SK-N-SH treated with all-trans-retinoic acid at 6 μM for 48 hours (cell line): ENCODE results near the gene SV2B.

Source experiments
- ATAC-seq: fragments of 200-7000 bp; cut with Tn5 transposase; 3 replicates; pipeline ENCODE4 v1.9.1; 2020; ENCODE audit warnings: mild to moderate bottlenecking, moderate library complexity
- ARNTL ChIP-seq: fragments of 450-650 bp; formaldehyde crosslinking; IDR thresholded peaks from 2 replicates; pipeline ENCODE4 v1.5.0; 2020; ENCODE audit warnings: low read depth, mild to moderate bottlenecking, moderate library complexity, borderline replicate concordance
- BACH2 ChIP-seq: fragments of 250-450 bp; sonication (Bioruptor Pico); IDR thresholded peaks from 2 replicates; pipeline ENCODE4 v1.9.0; 2021; ENCODE audit warnings: mild to moderate bottlenecking, borderline replicate concordance
- CSDC2 ChIP-seq: fragments of 250-450 bp; sonication (Bioruptor Pico); IDR thresholded peaks from 2 replicates; pipeline ENCODE4 v1.5.0; 2020; ENCODE audit warnings: mild to moderate bottlenecking, moderate library complexity
- ESRRG ChIP-seq: fragments of 250-450 bp; sonication (Bioruptor Pico); IDR thresholded peaks from 2 replicates; pipeline ENCODE4 v1.6.1; 2021; ENCODE audit warnings: mild to moderate bottlenecking
- GLIS3 ChIP-seq: fragments of 250-450 bp; sonication (Bioruptor Pico); IDR thresholded peaks from 2 replicates; pipeline ENCODE4 v1.5.0; 2020; ENCODE audit warnings: mild to moderate bottlenecking, moderate library complexity
- RARB ChIP-seq: fragments of 250-450 bp; sonication (Bioruptor Pico); IDR thresholded peaks from 2 replicates; pipeline ENCODE4 v1.8.0; 2021; ENCODE audit warnings: mild to moderate bottlenecking, moderate library complexity
- TCF4 ChIP-seq: fragments of 250-450 bp; sonication (Bioruptor Pico); IDR thresholded peaks from 2 replicates; pipeline ENCODE4 v1.8.0; 2021; ENCODE audit warnings: mild to moderate bottlenecking, moderate library complexity, borderline replicate concordance
- TOX ChIP-seq: fragments of 250-450 bp; sonication (Bioruptor Pico); IDR thresholded peaks from 2 replicates; pipeline ENCODE4 v1.8.0; 2021; ENCODE audit warnings: mild to moderate bottlenecking, moderate library complexity, borderline replicate concordance
- ZC3H10 ChIP-seq: fragments of 250-450 bp; sonication (Bioruptor Pico); IDR thresholded peaks from 2 replicates; pipeline ENCODE4 v1.5.1; 2021; ENCODE audit warnings: mild to moderate bottlenecking, moderate library complexity
- ZFP3 ChIP-seq: fragments of 250-450 bp; sonication (Bioruptor Pico); IDR thresholded peaks from 2 replicates; pipeline ENCODE4 v1.5.0; 2020; ENCODE audit warnings: mild to moderate bottlenecking, moderate library complexity
- ZFP30 ChIP-seq: fragments of 450-650 bp; formaldehyde crosslinking; IDR thresholded peaks from 2 replicates; pipeline ENCODE4 v1.5.0; 2022; ENCODE audit warnings: mild to moderate bottlenecking, moderate library complexity
- ZNF70 ChIP-seq: fragments of 450-650 bp; formaldehyde crosslinking; IDR thresholded peaks from 2 replicates; pipeline ENCODE4 v1.5.0; 2020; ENCODE audit warnings: mild to moderate bottlenecking, moderate library complexity
- ZNF8 ChIP-seq: fragments of 450-650 bp; formaldehyde crosslinking; IDR thresholded peaks from 2 replicates; pipeline ENCODE4 v1.5.0; 2020; ENCODE audit warnings: mild to moderate bottlenecking, moderate library complexity
- TF ChIP-seq, protein P1 (sequence below): fragments of 250-450 bp; sonication (Bioruptor Pico); IDR thresholded peaks from 2 replicates; pipeline ENCODE4 v1.8.0; 2021; ENCODE audit warnings: low read depth, mild to moderate bottlenecking, moderate library complexity, borderline replicate concordance
- TF ChIP-seq, protein P2 (sequence below): fragments of 250-450 bp; sonication (Bioruptor Pico); IDR thresholded peaks from 2 replicates; pipeline ENCODE4 v1.8.0; 2020; ENCODE audit warnings: mild to moderate bottlenecking, moderate library complexity, borderline replicate concordance
- TF ChIP-seq, protein P3 (sequence below): fragments of 250-450 bp; sonication (Bioruptor Pico); IDR thresholded peaks from 2 replicates; pipeline ENCODE4 v1.5.1; 2020; ENCODE audit warnings: low read depth, mild to moderate bottlenecking, moderate library complexity
- TF ChIP-seq, protein P4 (sequence below): fragments of 250-450 bp; sonication (Bioruptor Pico); IDR thresholded peaks from 2 replicates; pipeline ENCODE4 v1.5.0; 2020; ENCODE audit warnings: mild to moderate bottlenecking, moderate library complexity
- TF ChIP-seq, protein P5 (sequence below): fragments of 250-450 bp; sonication (Bioruptor Pico); IDR thresholded peaks from 2 replicates; pipeline ENCODE4 v1.5.1; 2021; ENCODE audit warnings: mild to moderate bottlenecking, moderate library complexity

SV2B gene

DNA sequence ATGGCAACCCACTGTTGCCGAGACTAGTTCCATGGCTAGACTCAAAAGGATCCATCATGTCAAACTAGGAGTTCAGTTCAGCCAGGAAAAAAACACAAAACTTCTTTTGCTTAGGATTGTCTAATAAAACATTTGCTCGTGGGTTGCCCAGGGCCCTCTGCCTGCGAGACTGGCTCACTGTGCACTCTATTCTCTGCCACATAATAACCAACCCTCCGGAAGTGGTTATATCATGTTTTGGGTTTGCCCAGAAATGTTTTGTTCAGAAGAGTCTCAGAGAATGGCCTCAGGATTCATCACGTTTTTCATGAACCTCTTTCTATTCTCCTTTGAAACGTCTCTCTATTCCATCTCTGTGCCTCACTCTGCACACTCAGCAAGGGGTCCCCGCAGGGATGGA lies 216.1 kb downstream of the SV2B start:
- no peak for ATAC-seq
- TF ChIP-seq, protein P1, sequence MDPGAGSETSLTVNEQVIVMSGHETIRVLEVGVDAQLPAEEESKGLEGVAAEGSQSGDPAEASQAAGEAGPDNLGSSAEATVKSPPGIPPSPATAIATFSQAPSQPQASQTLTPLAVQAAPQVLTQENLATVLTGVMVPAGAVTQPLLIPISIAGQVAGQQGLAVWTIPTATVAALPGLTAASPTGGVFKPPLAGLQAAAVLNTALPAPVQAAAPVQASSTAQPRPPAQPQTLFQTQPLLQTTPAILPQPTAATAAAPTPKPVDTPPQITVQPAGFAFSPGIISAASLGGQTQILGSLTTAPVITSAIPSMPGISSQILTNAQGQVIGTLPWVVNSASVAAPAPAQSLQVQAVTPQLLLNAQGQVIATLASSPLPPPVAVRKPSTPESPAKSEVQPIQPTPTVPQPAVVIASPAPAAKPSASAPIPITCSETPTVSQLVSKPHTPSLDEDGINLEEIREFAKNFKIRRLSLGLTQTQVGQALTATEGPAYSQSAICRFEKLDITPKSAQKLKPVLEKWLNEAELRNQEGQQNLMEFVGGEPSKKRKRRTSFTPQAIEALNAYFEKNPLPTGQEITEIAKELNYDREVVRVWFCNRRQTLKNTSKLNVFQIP (CRISPR knock-in tag): no peak
- TF ChIP-seq ZFP30 (CRISPR knock-in tag): no peak
- TF ChIP-seq ZC3H10 (CRISPR knock-in tag): no peak

DNA sequence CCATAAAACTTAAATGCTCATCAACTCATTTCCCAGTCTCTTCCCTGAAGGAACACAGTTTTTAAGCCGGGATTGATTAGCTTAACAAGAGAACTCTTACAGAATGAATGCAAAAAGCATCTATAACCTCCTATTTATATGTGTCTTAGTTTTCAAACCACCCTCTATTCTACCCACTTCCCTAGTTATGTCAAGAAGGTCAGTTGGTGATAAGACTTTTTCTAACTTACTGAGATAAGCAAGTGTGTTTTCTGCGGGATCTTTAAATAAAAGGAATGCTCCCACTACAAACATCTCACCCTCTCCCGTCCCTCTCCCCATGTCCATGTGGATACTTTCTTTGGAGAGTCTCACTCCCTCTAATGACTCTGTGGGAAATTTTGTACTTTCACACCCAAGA lies 218.5 kb downstream of the SV2B start:
- no peak for ATAC-seq

DNA sequence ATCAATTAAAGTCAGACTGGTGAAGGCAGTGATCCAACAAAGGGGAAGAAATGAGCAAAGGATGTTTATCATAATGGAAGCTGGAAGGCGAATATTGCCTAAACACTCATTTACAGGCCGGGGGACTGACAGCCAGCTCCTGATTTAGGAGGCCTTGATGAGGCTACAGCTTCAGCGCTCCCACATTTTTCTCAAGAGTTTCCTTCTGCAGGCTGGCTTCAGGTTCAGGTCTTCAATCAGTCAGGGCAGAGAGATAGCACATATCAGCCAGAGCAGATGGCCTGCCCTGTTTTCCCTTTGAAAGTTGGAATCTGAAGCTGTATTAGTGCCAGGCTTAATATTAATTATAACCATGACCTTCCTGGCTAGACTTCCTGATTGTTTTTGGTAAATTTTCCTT lies 218.9 kb downstream of the SV2B start:
- no peak for ATAC-seq
- TF ChIP-seq ESRRG (no peak), RARB (CRISPR knock-in tag) (no peak), ARNTL (no peak), BACH2 (CRISPR knock-in tag) (no peak), CSDC2 (no peak)
- TF ChIP-seq, protein P2, sequence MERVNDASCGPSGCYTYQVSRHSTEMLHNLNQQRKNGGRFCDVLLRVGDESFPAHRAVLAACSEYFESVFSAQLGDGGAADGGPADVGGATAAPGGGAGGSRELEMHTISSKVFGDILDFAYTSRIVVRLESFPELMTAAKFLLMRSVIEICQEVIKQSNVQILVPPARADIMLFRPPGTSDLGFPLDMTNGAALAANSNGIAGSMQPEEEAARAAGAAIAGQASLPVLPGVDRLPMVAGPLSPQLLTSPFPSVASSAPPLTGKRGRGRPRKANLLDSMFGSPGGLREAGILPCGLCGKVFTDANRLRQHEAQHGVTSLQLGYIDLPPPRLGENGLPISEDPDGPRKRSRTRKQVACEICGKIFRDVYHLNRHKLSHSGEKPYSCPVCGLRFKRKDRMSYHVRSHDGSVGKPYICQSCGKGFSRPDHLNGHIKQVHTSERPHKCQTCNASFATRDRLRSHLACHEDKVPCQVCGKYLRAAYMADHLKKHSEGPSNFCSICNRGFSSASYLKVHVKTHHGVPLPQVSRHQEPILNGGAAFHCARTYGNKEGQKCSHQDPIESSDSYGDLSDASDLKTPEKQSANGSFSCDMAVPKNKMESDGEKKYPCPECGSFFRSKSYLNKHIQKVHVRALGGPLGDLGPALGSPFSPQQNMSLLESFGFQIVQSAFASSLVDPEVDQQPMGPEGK (CRISPR knock-in tag): no peak

More for the DNA sequence above, 218.5 kb downstream of the SV2B start:
- TF ChIP-seq TOX (CRISPR knock-in tag) (no peak), ARNTL (no peak), BACH2 (CRISPR knock-in tag) (no peak), ZFP30 (CRISPR knock-in tag) (no peak), ZFP3 (CRISPR knock-in tag) (no peak), ZNF8 (no peak)
- TF ChIP-seq, protein P3, sequence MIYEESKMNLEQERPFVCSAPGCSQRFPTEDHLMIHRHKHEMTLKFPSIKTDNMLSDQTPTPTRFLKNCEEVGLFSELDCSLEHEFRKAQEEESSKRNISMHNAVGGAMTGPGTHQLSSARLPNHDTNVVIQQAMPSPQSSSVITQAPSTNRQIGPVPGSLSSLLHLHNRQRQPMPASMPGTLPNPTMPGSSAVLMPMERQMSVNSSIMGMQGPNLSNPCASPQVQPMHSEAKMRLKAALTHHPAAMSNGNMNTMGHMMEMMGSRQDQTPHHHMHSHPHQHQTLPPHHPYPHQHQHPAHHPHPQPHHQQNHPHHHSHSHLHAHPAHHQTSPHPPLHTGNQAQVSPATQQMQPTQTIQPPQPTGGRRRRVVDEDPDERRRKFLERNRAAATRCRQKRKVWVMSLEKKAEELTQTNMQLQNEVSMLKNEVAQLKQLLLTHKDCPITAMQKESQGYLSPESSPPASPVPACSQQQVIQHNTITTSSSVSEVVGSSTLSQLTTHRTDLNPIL (CRISPR knock-in tag): no peak
- TF ChIP-seq, protein P2 (CRISPR knock-in tag): no peak
- TF ChIP-seq, protein P1 (CRISPR knock-in tag): no peak
- TF ChIP-seq, protein P4, sequence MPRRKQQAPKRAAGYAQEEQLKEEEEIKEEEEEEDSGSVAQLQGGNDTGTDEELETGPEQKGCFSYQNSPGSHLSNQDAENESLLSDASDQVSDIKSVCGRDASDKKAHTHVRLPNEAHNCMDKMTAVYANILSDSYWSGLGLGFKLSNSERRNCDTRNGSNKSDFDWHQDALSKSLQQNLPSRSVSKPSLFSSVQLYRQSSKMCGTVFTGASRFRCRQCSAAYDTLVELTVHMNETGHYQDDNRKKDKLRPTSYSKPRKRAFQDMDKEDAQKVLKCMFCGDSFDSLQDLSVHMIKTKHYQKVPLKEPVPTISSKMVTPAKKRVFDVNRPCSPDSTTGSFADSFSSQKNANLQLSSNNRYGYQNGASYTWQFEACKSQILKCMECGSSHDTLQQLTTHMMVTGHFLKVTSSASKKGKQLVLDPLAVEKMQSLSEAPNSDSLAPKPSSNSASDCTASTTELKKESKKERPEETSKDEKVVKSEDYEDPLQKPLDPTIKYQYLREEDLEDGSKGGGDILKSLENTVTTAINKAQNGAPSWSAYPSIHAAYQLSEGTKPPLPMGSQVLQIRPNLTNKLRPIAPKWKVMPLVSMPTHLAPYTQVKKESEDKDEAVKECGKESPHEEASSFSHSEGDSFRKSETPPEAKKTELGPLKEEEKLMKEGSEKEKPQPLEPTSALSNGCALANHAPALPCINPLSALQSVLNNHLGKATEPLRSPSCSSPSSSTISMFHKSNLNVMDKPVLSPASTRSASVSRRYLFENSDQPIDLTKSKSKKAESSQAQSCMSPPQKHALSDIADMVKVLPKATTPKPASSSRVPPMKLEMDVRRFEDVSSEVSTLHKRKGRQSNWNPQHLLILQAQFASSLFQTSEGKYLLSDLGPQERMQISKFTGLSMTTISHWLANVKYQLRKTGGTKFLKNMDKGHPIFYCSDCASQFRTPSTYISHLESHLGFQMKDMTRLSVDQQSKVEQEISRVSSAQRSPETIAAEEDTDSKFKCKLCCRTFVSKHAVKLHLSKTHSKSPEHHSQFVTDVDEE: no peak

DNA sequence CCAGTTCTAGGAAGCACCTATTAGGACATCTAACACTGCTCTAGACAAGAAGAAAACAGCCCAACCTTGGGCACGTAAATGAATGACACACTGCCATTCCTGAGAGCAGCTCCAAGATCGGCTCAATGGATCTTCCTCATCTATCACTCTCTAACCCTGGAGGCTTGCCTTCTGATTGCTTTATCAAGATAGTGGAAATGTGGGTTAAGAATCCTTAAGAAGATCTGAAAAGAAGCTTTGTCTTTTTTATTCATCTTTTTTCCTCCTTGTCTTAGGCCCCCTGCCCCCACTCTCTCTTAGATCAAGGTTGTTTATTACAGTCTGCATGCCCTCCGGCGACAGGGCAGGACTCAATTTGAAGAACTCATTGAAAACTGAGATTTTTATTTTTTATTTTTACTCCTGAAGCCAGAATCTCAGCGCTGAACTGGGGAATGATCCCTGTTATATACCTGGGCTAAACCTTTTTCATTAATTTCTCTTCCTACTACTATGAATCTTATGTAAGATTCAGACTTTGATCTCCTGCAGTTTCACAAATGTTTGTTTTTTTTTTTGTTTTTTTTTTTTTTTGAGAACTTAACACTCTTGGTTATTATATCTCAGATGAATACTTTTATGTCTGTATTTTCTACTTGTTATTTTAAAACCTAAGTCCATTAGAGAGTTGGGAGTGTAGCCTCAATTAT lies 219.5 kb downstream of the SV2B start:
- no peak for ATAC-seq
- TF ChIP-seq, protein P5, sequence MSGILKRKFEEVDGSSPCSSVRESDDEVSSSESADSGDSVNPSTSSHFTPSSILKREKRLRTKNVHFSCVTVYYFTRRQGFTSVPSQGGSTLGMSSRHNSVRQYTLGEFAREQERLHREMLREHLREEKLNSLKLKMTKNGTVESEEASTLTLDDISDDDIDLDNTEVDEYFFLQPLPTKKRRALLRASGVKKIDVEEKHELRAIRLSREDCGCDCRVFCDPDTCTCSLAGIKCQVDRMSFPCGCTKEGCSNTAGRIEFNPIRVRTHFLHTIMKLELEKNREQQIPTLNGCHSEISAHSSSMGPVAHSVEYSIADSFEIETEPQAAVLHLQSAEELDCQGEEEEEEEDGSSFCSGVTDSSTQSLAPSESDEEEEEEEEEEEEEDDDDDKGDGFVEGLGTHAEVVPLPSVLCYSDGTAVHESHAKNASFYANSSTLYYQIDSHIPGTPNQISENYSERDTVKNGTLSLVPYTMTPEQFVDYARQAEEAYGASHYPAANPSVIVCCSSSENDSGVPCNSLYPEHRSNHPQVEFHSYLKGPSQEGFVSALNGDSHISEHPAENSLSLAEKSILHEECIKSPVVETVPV (CRISPR knock-in tag): no peak
- TF ChIP-seq RARB (CRISPR knock-in tag) (no peak), ZC3H10 (CRISPR knock-in tag) (no peak), GLIS3 (CRISPR knock-in tag) (no peak), TOX (CRISPR knock-in tag) (no peak), ZFP3 (CRISPR knock-in tag) (no peak), CSDC2 (no peak), ZNF70 (no peak), TCF4 (CRISPR knock-in tag) (no peak)
- TF ChIP-seq, protein P4: no peak
